OCI-LY3 (cell line): Measurements from ENCODE around the gene LAMA3.

Experiments used
- H2AFZ ChIP-seq: fragments of 200-600, 300-600 bp; shearing (Covaris generic); 2 replicates; pipeline ENCODE4 v1.6.0; 2014; ENCODE audit warnings: antibody characterized with exemption, low read depth, low read length
- H3K27ac ChIP-seq: fragments of 200-600, 300-600 bp; sonication (generic); 2 replicates; pipeline ENCODE4 v1.5.1; 2014; ENCODE audit warnings: mild to moderate bottlenecking, low read length, moderate library complexity, mixed read lengths
- H3K27me3 ChIP-seq: fragments of 200-600, 300-600 bp; sonication (generic); 2 replicates; pipeline ENCODE4 v1.6.1; 2014; ENCODE audit warnings: low read depth, low read length, mixed read lengths
- H3K36me3 ChIP-seq: fragments of 200-600, 300-600 bp; sonication (generic); replicated peaks from 2 replicates; pipeline ENCODE3; 2014; ENCODE audit warnings: low read depth, low read length, mixed read lengths
- H3K4me1 ChIP-seq: fragments of 300-600, 200-600 bp; sonication (generic); 2 replicates; pipeline ENCODE4 v1.6.1; 2014; ENCODE audit warnings: low read length, mixed read lengths
- H3K4me2 ChIP-seq: fragments of 200-600, 300-600 bp; sonication (generic); 2 replicates; pipeline ENCODE4 v1.6.1; 2014; ENCODE audit warnings: low read length, mixed read lengths
- H3K4me3 ChIP-seq: fragments of 300-600, 200-600 bp; sonication (generic); 2 replicates; pipeline ENCODE4 v1.5.1; 2014; ENCODE audit warnings: antibody characterized with exemption, mild to moderate bottlenecking, low read length, moderate library complexity
- H3K79me2 ChIP-seq: fragments of 300-600, 200-600 bp; shearing (Covaris generic); 2 replicates; pipeline ENCODE4 v1.6.1; 2014; ENCODE audit warnings: mild to moderate bottlenecking, low read length, mixed read lengths
- H3K9ac ChIP-seq: fragments of 300-600, 200-600 bp; shearing (Covaris generic); 2 replicates; pipeline ENCODE4 v1.6.0; 2014; ENCODE audit warnings: mild to moderate bottlenecking, low read length, moderate library complexity
- H3K9me3 ChIP-seq: fragments of 200-600, 300-600 bp; shearing (Covaris generic); 2 replicates; pipeline ENCODE4 v1.6.1; 2014; ENCODE audit warnings: low read length, mixed read lengths; ENCODE audit not compliant: insufficient read depth
- H4K20me1 ChIP-seq: fragments of 200-600, 300-600 bp; sonication (generic); 2 replicates; pipeline ENCODE4 v1.6.1; 2016; ENCODE audit warnings: low read length, mixed read lengths; ENCODE audit not compliant: insufficient read depth
- EZH2phosphoT487 ChIP-seq: fragments of 200-600 bp; shearing (Covaris generic); IDR thresholded peaks from 2 replicates; pipeline ENCODE4 v1.6.1; 2018; ENCODE audit warnings: antibody characterized with exemption, mixed run types, low read depth
- TF ChIP-seq, protein P1 (sequence below): fragments of 200-600, 300-600 bp; sonication (generic); IDR thresholded peaks from 2 replicates; pipeline ENCODE4 v1.5.1; 2014; ENCODE audit warnings: antibody characterized with exemption, low read length, low read depth

Gene LAMA3

GRCh38 chr18:23689031-23689615 lies at the start of gene LAMA3:
Gene LAMA3 (plus strand): TSS chr18:23689453. CDS start chr18:23689684, 231 bp downstream.
- no peaks in the 10 kb centered on the region for H3K79me2 ChIP-seq
- no peak within 1 kb of the TSS for H3K4me3 ChIP-seq
- no peak within 1 kb of the TSS for H3K9ac ChIP-seq
- no peaks in the 10 kb centered on the region for H3K27me3 ChIP-seq
- H2AFZ ChIP-seq, result no peak within 1 kb of the TSS
- no peaks in the 10 kb centered on the region for H4K20me1 ChIP-seq
- TF ChIP-seq EZH2phosphoT487, result no peak
- TF ChIP-seq, protein P1, sequence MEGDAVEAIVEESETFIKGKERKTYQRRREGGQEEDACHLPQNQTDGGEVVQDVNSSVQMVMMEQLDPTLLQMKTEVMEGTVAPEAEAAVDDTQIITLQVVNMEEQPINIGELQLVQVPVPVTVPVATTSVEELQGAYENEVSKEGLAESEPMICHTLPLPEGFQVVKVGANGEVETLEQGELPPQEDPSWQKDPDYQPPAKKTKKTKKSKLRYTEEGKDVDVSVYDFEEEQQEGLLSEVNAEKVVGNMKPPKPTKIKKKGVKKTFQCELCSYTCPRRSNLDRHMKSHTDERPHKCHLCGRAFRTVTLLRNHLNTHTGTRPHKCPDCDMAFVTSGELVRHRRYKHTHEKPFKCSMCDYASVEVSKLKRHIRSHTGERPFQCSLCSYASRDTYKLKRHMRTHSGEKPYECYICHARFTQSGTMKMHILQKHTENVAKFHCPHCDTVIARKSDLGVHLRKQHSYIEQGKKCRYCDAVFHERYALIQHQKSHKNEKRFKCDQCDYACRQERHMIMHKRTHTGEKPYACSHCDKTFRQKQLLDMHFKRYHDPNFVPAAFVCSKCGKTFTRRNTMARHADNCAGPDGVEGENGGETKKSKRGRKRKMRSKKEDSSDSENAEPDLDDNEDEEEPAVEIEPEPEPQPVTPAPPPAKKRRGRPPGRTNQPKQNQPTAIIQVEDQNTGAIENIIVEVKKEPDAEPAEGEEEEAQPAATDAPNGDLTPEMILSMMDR, result no peak
- H3K27ac ChIP-seq, result no peak within 1 kb of the TSS
- no peaks in the 10 kb centered on the region for H3K9me3 ChIP-seq
- no peaks in the 10 kb centered on the region for H3K36me3 ChIP-seq
- H3K4me1 ChIP-seq, result no peaks in the 10 kb centered on the region
- H3K4me2 ChIP-seq, result no peak within 1 kb of the TSS

DNA sequence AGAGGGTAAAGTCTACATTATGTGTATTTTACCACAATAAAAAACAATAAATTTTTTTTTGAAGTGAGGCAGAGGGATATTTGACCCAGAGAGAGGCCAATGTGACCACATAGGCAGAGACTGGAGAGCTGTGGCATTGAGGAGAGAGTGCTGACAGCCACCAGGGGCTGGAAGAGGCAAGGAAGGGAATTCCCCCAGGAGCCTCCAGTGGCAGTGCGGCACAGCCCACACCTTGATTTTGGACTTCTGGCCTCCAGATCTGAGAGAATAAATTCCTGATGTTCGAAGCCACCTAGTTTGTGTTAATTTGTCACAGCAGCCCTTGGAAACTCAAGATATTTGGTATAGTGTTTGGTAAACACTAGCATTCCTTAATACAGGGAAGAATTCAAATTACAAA lies 49.2 kb upstream of the LAMA3 start:
- no peak for TF ChIP-seq EZH2phosphoT487
- TF ChIP-seq, protein P1, result no peak
- Histone ChIP-seq H3K27ac (no peak overlapping the region), H3K9me3 (no peaks in the 10 kb centered on the region), H4K20me1 (no peaks in the 10 kb centered on the region), H3K27me3 (no peaks in the 10 kb centered on the region), H3K4me3 (no peak overlapping the region), H3K79me2 (no peaks in the 10 kb centered on the region), H3K4me2 (no peak overlapping the region), H2AFZ (no peak overlapping the region), H3K4me1 (no peaks in the 10 kb centered on the region), H3K36me3 (no peaks in the 10 kb centered on the region), H3K9ac (no peak overlapping the region)

DNA sequence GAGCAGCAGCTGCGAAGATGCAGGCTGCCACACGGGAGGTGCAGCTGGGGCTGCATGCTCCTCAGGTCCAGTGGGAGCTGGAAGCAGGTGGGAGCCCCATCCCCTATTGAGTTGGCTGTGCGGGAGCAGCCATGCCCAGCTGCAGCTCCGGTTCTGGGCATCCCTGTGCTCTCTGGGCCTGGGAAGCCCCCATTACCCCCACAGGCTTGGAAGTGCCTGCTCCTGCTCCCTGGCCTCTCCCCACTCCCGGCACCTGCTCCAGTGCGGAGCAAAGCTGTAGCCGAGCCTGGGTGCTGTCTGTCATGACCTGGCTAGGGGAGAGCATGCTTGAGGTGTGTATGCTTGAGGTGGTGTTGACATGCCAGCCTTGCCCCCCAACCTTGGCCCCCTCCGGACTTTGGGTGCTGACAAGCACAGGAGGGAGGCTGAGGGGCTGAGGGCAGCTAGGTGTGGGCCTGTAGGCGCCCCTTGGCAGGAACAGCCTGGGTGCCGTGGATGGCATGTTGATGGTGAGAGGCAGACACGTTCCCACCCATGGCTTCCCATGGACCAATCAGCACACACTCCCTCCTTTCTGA lies 48.0 kb upstream of the LAMA3 start:
- H3K9ac ChIP-seq, result no peak overlapping the region
- H3K9me3 ChIP-seq, result no peaks in the 10 kb centered on the region
- H3K4me3 ChIP-seq, result no peak overlapping the region
- no peaks in the 10 kb centered on the region for H3K27me3 ChIP-seq
- H3K79me2 ChIP-seq, result no peaks in the 10 kb centered on the region
- TF ChIP-seq, protein P1, result no peak
- no peak for TF ChIP-seq EZH2phosphoT487
- H3K4me2 ChIP-seq, result no peak overlapping the region
- no peaks in the 10 kb centered on the region for H4K20me1 ChIP-seq
- H3K27ac ChIP-seq, result no peak overlapping the region
- H2AFZ ChIP-seq, result no peak overlapping the region
- no peaks in the 10 kb centered on the region for H3K4me1 ChIP-seq
- no peaks in the 10 kb centered on the region for H3K36me3 ChIP-seq

DNA sequence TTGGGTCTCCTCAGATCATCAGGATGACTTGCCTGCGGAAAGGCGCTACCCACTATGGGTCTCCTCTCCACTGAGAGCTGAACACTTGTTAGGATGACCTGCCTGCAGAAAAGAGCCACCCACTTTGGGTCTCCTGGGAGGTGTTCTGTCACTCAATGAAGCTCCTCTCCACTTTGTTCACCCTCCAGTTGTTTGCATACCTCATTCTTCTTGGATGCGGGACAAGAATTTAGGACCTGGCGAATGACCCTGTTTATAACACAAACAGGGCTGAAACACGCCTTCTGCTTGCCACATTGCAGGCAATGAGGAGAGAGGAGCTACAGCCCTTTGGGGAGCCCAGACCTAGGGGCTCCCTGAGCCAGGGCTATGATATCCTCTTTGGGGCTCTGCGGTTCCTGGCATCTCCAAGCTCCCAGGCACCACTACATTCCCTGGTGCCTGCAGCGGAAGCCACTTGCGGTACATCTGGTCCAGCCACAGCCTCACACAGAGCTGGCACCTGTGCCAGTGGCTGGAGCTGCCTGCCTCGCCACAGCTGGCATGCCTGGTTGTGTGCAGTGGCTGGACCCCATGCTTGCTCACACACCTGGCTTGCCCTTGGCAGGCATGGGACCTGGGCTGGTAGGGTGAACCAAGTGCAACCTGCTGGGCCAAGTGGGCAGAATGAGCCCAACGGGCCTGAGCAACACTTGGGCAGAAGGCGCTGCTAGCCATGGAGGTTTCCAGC lies 47.2 kb upstream of the LAMA3 start:
- no peak overlapping the region for H3K27ac ChIP-seq
- H3K79me2 ChIP-seq, result no peaks in the 10 kb centered on the region
- H3K4me3 ChIP-seq, result no peak overlapping the region
- no peaks in the 10 kb centered on the region for H3K4me1 ChIP-seq
- no peaks in the 10 kb centered on the region for H3K9me3 ChIP-seq
- TF ChIP-seq, protein P1, result no peak
- TF ChIP-seq EZH2phosphoT487, result no peak
- no peaks in the 10 kb centered on the region for H3K27me3 ChIP-seq
- no peak overlapping the region for H2AFZ ChIP-seq
- H4K20me1 ChIP-seq, result no peaks in the 10 kb centered on the region
- H3K36me3 ChIP-seq, result no peaks in the 10 kb centered on the region
- no peak overlapping the region for H3K4me2 ChIP-seq
- no peak overlapping the region for H3K9ac ChIP-seq
